WTC11 (cell line): ENCODE measurements around the gene HMGCS1. TPM values are rescaled to one million over a fixed set of nuclear protein-coding genes. Genes with fewer than 3 reads are reported as not detected.

ENCODE experiments used
- ATAC-seq: fragments of 200-7000 bp; cut with Tn5 transposase; 2 replicates; pipeline ENCODE4 v1.10.0; 2021; ENCODE audit warnings: mild to moderate bottlenecking, moderate library complexity
- Bru-seq: library from RNA; stranded (reverse); fragments of 400-500 nt; gene quantifications from one replicate; lab custom pipeline; 2021; lab: Mats Ljungman, UMichigan
- CTCF ChIA-PET: fragments of 300-600 bp; sonication (Branson Sonifier 250); formaldehyde crosslinking; loops from one replicate; lab custom pipeline; 2021; ENCODE audit warnings: antibody characterized with exemption; lab: Charles Lee
- POLR2A ChIA-PET: fragments of 350-600 bp; sonication (Branson Sonifier 250); formaldehyde crosslinking; loops from one replicate; lab custom pipeline; 2021; ENCODE audit warnings: antibody characterized with exemption; lab: Charles Lee
- DNase-seq: peaks from one replicate; pipeline ENCODE4 v3.0.0; 2021; ENCODE audit warnings: low spot score
- H3K27ac Mint-ChIP-seq: 2 replicates; pipeline ENCODE4 v1.8.0; 2021; ENCODE audit warnings: mixed read lengths
- H3K27me3 Mint-ChIP-seq: 2 replicates; pipeline ENCODE4 v1.8.0; 2021; ENCODE audit warnings: low read depth, mild to moderate bottlenecking, moderate library complexity, mixed read lengths
- H3K36me3 Mint-ChIP-seq: 2 replicates; pipeline ENCODE4 v1.8.0; 2021; ENCODE audit warnings: mixed read lengths
- H3K4me1 Mint-ChIP-seq: 2 replicates; pipeline ENCODE4 v1.8.0; 2022; ENCODE audit warnings: mixed read lengths
- H3K4me3 Mint-ChIP-seq: 2 replicates; pipeline ENCODE4 v1.8.0; 2021; ENCODE audit warnings: mild to moderate bottlenecking, moderate library complexity, mixed read lengths
- H3K9me3 Mint-ChIP-seq: 2 replicates; pipeline ENCODE4 v1.8.0; 2021; ENCODE audit warnings: mixed read lengths
- AFF4 ChIP-seq: sonication (generic); formaldehyde crosslinking; IDR thresholded peaks from 2 replicates; pipeline ENCODE4 v1.8.1; 2023; ENCODE audit warnings: mild to moderate bottlenecking, missing genetic modification reagents, borderline replicate concordance
- ARID4B ChIP-seq: sonication (generic); formaldehyde crosslinking; IDR thresholded peaks from 2 replicates; pipeline ENCODE4 v1.8.0; 2023; ENCODE audit warnings: missing genetic modification reagents, mild to moderate bottlenecking, borderline replicate concordance
- CREB1 ChIP-seq: sonication (generic); formaldehyde crosslinking; IDR thresholded peaks from 2 replicates; pipeline ENCODE4 v1.8.0; 2023; ENCODE audit warnings: mild to moderate bottlenecking, missing genetic modification reagents
- ELF4 ChIP-seq: sonication (generic); formaldehyde crosslinking; IDR thresholded peaks from 2 replicates; pipeline ENCODE4 v1.8.1; 2022; ENCODE audit warnings: low read depth, mild to moderate bottlenecking, moderate library complexity, missing genetic modification reagents
- GABPB1 ChIP-seq: sonication (generic); formaldehyde crosslinking; IDR thresholded peaks from 2 replicates; pipeline ENCODE4 v1.8.1; 2023; ENCODE audit warnings: mild to moderate bottlenecking, missing genetic modification reagents
- HMGXB4 ChIP-seq: sonication (generic); formaldehyde crosslinking; IDR thresholded peaks from 2 replicates; pipeline ENCODE4 v1.8.1; 2023; ENCODE audit warnings: mild to moderate bottlenecking, moderate library complexity, missing genetic modification reagents
- MXD4 ChIP-seq: fragments of 250-450 bp; sonication (Bioruptor Pico); IDR thresholded peaks from 2 replicates; pipeline ENCODE4 v1.8.0; 2021; ENCODE audit warnings: mild to moderate bottlenecking, moderate library complexity, borderline replicate concordance
- NFATC4 ChIP-seq: fragments of 250-450 bp; sonication (Bioruptor Pico); IDR thresholded peaks from 2 replicates; pipeline ENCODE4 v1.9.0; 2021; ENCODE audit warnings: mild to moderate bottlenecking
- NFE2L1 ChIP-seq: sonication (generic); formaldehyde crosslinking; IDR thresholded peaks from 2 replicates; pipeline ENCODE4 v1.8.1; 2023; ENCODE audit warnings: missing genetic modification reagents
- NFYB ChIP-seq: sonication (generic); formaldehyde crosslinking; conservative IDR thresholded peaks from 2 replicates; pipeline ENCODE4 v1.8.0; 2022; ENCODE audit warnings: low read depth, missing genetic modification reagents
- NR1H2 ChIP-seq: sonication (generic); formaldehyde crosslinking; IDR thresholded peaks from 2 replicates; pipeline ENCODE4 v1.9.0; 2021; ENCODE audit warnings: mild to moderate bottlenecking, moderate library complexity, missing genetic modification reagents
- NR2C2 ChIP-seq: sonication (generic); formaldehyde crosslinking; IDR thresholded peaks from 2 replicates; pipeline ENCODE4 v1.8.0; 2022; ENCODE audit warnings: mild to moderate bottlenecking, missing genetic modification reagents
- PRRX2 ChIP-seq: fragments of 250-450 bp; sonication (Bioruptor Pico); IDR thresholded peaks from 2 replicates; pipeline ENCODE4 v1.8.0; 2021; ENCODE audit warnings: mild to moderate bottlenecking
- RELA ChIP-seq: sonication (generic); formaldehyde crosslinking; IDR thresholded peaks from 2 replicates; pipeline ENCODE4 v1.8.1; 2022; ENCODE audit warnings: missing genetic modification reagents, mild to moderate bottlenecking, borderline replicate concordance
- SP1 ChIP-seq: sonication (generic); formaldehyde crosslinking; conservative IDR thresholded peaks from 2 replicates; pipeline ENCODE4 v1.8.1; 2022; ENCODE audit warnings: missing genetic modification reagents
- TP53 ChIP-seq: sonication (generic); formaldehyde crosslinking; IDR thresholded peaks from 2 replicates; pipeline ENCODE4 v1.8.1; 2023; ENCODE audit warnings: mild to moderate bottlenecking, missing genetic modification reagents
- ZNF232 ChIP-seq: sonication (generic); formaldehyde crosslinking; IDR thresholded peaks from 2 replicates; pipeline ENCODE4 v1.8.0; 2022; ENCODE audit warnings: mild to moderate bottlenecking, missing genetic modification reagents
- ZNF281 ChIP-seq: sonication (generic); formaldehyde crosslinking; IDR thresholded peaks from 2 replicates; pipeline ENCODE4 v1.8.0; 2023; ENCODE audit warnings: mild to moderate bottlenecking, missing genetic modification reagents
- ZNF396 ChIP-seq: fragments of 250-450 bp; sonication (Bioruptor Pico); IDR thresholded peaks from 2 replicates; pipeline ENCODE4 v1.8.0; 2021; ENCODE audit warnings: mild to moderate bottlenecking, moderate library complexity, borderline replicate concordance
- ZNF512 ChIP-seq: sonication (generic); formaldehyde crosslinking; IDR thresholded peaks from 2 replicates; pipeline ENCODE4 v1.8.1; 2022; ENCODE audit warnings: missing genetic modification reagents, borderline replicate concordance
- long read RNA-seq, 3 experiments: library from RNA in 1 of 3; library from capped mRNA in 1 of 3; library from polyadenylated mRNA in 1 of 3; unstranded in 2 of 3; stranded (forward) in 1 of 3; transcript quantifications; one replicate each; pipeline ENCODE4 v2.0.0, GENCODE V29; 2021
- total RNA-seq: library from RNA; stranded (reverse); gene quantifications from 3 replicates; pipeline ENCODE4 v1.2.3, GENCODE V29; 2021

HMGCS1 gene
- total RNA-seq (176 to 199 TPM (median 178 TPM) in 3 replicates), Bru-seq, nascent RNA (percentile 97 among the genes with signal in this experiment)
- long read RNA-seq, experiment 1, transcript HMGCS1-202 (10 exons, 3,466 nt): major isoform, 83 of 242 reads
- long read RNA-seq, experiment 1, transcript HMGCS1-201 (11 exons, 3,506 nt): minor isoform, 65 of 242 reads
- long read RNA-seq, experiment 1, partial matches to known transcripts: 25 of 242 reads
- long read RNA-seq, experiment 1, other reads (novel, unspliced or antisense): 68 of 242 reads
- long read RNA-seq, experiment 2, transcript HMGCS1-201 (11 exons, 3,506 nt): minor isoform, 29 of 246 reads
- long read RNA-seq, experiment 2, transcript HMGCS1-202 (10 exons, 3,466 nt): major isoform, 46 of 246 reads
- long read RNA-seq, experiment 2, partial matches to known transcripts: 66 of 246 reads
- long read RNA-seq, experiment 2, other reads (novel, unspliced or antisense): 103 of 246 reads
- long read RNA-seq, experiment 3, transcript HMGCS1-202 (10 exons, 3,466 nt): major isoform, 64 of 172 reads
- long read RNA-seq, experiment 3, transcript HMGCS1-201 (11 exons, 3,506 nt): minor isoform, 37 of 172 reads
- long read RNA-seq, experiment 3, partial matches to known transcripts: 69 of 172 reads
- long read RNA-seq, experiment 3, other reads (novel, unspliced or antisense): 1 of 172 reads

GRCh38 chr5:43313035-43313853 is at the start of gene HMGCS1:
HMGCS1 (minus strand) TSS chr5:43313412; CDS start chr5:43298965, 14,447 bp downstream.
- peaks cover 16% of the 10 kb centered on the region for H3K9me3 Mint-ChIP-seq
- H3K4me1 Mint-ChIP-seq: peaks cover 52% of the 10 kb centered on the region
- peak within 1 kb of the TSS; percentile 99 for H3K27ac Mint-ChIP-seq
- H3K27me3 Mint-ChIP-seq: peaks cover 3% of the 10 kb centered on the region; the same call in 1 of the 2 replicates
- POLR2A ChIA-PET: interaction anchor here (0.6 to 2.1 kb wide), 6 partner anchors 14 to 202 kb away, joined by 3 to 15 read pairs (median 5); partner anchors contain the start of genes C5orf34, TMEM267 and ZNF131
- CTCF ChIA-PET: interaction anchor here (0.6 to 3.0 kb wide), 12 partner anchors 10 to 1503 kb away, joined by 3 to 31 read pairs (median 4); partner anchors contain the start of genes C5orf34, TMEM267 and ZNF131
- ATAC-seq (peak; percentile 97), DNase-seq (peak; percentile 98)
- H3K4me3 Mint-ChIP-seq: peak within 1 kb of the TSS; percentile 94
- peaks cover 10% of the 10 kb centered on the region for H3K36me3 Mint-ChIP-seq
- TF ChIP-seq TP53 (CRISPR knock-in tag): no peak
- no peak for TF ChIP-seq CREB1
- no peak for TF ChIP-seq ZNF232 (CRISPR knock-in tag)
- no peak for TF ChIP-seq NFATC4 (CRISPR knock-in tag)
- TF ChIP-seq HMGXB4 (CRISPR knock-in tag): 0 out of 2 replicates have a peak, but pooled peaks have one; percentile 35
- no peak for TF ChIP-seq ZNF396 (CRISPR knock-in tag)
- no peak for TF ChIP-seq NR2C2 (CRISPR knock-in tag)
- TF ChIP-seq PRRX2 (CRISPR knock-in tag): no peak
- TF ChIP-seq MXD4 (CRISPR knock-in tag): no peak
- TF ChIP-seq NFE2L1 (CRISPR knock-in tag): peak; percentile 58; the same call in 1 of the 2 replicates
- no peak for TF ChIP-seq RELA
- TF ChIP-seq GABPB1 (CRISPR knock-in tag): peak; percentile 73
- TF ChIP-seq SP1 (CRISPR knock-in tag): peak; percentile 76
- TF ChIP-seq ARID4B: peak; percentile 76; the same call in 1 of the 2 replicates
- TF ChIP-seq ELF4 (CRISPR knock-in tag): no peak
- TF ChIP-seq NFYB (CRISPR knock-in tag): peak; percentile 97
- no peak for TF ChIP-seq ZNF281 (CRISPR knock-in tag)
- no peak for TF ChIP-seq ZNF512 (CRISPR knock-in tag)
- no peak; the same call in 1 of the 2 replicates for TF ChIP-seq AFF4 (CRISPR knock-in tag)
- no peak for TF ChIP-seq NR1H2 (CRISPR knock-in tag)
